Measurements from ENCODE around the gene CHL1.

- no peak for TF ChIP-seq CTCF (IDR thresholded peaks at IDR 0.05)
- no peak for TF ChIP-seq POLR2A (IDR thresholded peaks at IDR 0.05)
These were observed 261.6 kb downstream of the CHL1 start for GRCh38 chr3:458124-458523.

All from transverse colon (tissue), 3 donors.